Stimulated activated CD8-positive, alpha-beta memory T cell treated with anti-CD3 and anti-CD28 coated beads, Interleukin-15, amount 100 ng/mL, for 4 hours (primary cell): ENCODE results near the gene NF2.

Source experiments
- DNase-seq, 2 donors: peaks; one replicate each; pipeline ENCODE4 v3.0.0-alpha.2; 2020; ENCODE audit warnings: low read depth in 2 of 2

NF2 gene

DNA sequence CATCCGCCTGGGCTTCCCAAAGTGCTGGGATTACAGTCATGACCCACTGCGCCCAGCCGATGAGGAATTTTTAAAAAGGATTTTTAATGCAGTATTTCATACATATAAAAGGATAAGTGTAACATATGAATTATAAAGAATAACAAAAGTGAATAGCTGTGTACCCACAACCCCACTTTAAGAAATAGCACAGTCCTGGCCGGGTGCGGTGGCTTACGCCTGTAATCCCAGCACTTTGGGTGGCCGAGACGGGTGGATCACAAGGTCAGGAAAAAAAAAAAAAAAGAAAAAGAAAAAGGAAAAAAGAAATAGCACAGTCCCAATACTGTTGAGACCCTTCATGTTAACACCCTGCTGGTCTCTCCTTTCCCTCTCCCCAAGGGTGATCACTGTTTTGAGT lies 62.1 kb downstream of the NF2 start:
- no peak for DNase-seq

DNA sequence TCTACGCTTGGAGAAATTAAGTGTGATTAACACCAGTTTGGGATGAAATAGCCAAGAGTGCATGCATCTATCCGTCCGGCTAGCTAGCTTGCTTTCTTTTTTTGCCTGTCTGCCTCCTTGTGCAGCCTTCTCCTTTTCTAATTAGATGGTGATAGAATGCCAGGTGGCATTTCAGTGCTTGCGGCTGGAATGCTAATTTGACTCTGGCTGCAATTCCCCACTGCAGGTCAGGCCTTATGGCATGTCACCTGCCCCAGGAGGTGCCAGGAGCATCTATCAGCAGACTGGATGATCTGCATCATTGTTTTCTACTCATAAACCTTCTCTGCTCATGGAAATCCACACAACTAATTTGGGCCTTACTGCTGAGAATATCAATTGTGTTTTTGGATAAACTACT lies 65.2 kb downstream of the NF2 start:
- no peak for DNase-seq

GRCh38 chr22:29670626-29671025 lies 67.2 kb downstream of the NF2 start:
- DNase-seq = no peak

- DNase-seq = no peak
Measured at GRCh38 chr22:29673361-29674066, 70.1 kb downstream of the NF2 start.

DNA sequence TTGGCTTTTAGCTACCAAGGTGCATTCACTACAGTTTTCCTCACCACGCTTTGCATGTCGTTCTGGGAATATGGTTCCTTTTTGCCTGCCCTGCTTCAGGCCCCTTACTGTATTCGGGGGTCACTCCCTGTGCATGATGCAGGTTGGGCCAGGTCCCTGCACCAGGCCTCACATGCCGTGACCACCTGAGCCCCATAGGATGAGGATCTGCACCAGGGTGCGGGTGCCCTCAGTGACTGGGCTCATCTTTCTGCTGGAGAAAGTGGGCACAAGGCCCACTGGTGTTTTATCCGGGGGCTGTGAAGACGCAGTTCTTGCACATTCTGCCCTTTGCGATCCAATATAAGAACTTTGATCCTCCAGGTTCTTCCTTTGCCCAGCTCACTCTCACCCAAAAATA lies 70.7 kb downstream of the NF2 start:
- no peak for DNase-seq

GRCh38 chr22:29679316-29679715 lies 75.9 kb downstream of the NF2 start:
- DNase-seq = no peak

- DNase-seq = no peak
Measured at GRCh38 chr22:29683536-29683935, 80.1 kb downstream of the NF2 start.

DNA sequence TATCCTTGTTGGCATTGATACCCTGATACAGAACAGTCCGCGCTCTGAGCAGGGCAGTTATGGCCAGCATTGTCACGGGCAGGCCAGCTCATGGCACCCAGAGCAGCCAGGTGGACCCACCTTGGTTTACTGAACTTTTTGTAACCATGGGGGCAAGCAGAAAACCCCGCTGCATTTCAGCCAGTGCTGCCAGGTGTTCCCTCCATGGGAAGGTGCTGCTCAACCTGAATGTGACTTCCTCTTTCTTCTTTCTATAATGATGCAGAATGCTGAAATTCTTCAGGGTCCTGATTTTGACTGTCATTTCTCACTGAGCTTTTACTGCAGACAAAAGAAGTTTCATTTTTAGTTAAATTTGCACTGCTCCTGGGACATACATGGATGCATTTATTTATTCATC lies 80.8 kb downstream of the NF2 start:
- DNase-seq = no peak

DNA sequence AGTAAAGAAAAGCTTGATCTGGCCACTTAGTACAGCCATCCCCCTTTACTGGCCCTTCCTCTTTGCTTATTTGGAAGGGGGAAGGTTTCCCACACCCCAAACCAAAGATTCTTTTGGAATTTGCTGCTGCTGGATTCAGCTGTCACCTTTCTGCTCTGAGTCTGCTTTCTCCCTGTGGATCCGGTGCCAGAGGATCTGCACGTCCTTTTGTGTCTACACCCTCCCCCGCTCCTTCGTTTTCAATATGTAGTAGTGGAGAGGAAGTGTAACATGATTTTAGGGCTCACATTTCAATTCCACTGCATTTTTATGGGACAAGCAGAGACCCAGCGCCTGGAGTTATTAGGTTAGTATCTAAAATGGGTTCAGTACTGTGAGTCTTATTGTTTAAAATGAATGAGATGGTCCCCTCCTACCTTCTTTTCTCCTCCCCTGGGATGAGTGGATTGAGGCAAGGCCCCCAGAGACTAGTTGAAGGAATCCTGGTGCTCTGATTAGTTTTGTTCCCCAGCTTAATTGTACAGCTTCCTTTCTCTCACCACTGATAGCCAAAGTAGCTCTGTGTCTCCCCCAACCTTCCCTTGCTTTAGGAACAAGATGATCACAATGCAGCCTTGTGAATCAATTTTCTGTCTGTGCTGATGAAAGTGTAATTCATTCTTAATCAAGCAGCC lies 85.9 kb downstream of the NF2 start:
- DNase-seq = no peak

- no peak for DNase-seq
Measured at GRCh38 chr22:29689880-29690213, 86.4 kb downstream of the NF2 start.

DNA sequence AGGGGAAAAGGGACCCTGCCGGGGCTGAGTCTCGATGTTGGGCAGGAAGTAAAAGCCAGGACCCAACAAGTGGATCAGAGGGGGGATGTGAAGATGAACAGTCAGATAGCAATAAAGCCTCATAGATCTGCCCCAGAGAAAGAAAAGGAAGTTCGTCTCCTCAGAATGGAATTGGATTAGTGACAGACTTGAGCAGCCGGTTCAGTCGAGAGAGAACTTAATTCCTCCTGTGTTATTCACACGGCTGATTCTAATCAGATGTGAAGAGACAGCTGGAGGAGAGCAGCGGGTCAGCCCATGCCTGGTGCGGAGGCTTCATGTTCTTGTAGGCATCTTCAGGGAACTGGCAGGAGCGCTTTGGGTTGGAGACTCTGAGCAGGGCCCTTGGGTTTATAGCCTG lies 87.0 kb downstream of the NF2 start:
- no peak for DNase-seq

DNA sequence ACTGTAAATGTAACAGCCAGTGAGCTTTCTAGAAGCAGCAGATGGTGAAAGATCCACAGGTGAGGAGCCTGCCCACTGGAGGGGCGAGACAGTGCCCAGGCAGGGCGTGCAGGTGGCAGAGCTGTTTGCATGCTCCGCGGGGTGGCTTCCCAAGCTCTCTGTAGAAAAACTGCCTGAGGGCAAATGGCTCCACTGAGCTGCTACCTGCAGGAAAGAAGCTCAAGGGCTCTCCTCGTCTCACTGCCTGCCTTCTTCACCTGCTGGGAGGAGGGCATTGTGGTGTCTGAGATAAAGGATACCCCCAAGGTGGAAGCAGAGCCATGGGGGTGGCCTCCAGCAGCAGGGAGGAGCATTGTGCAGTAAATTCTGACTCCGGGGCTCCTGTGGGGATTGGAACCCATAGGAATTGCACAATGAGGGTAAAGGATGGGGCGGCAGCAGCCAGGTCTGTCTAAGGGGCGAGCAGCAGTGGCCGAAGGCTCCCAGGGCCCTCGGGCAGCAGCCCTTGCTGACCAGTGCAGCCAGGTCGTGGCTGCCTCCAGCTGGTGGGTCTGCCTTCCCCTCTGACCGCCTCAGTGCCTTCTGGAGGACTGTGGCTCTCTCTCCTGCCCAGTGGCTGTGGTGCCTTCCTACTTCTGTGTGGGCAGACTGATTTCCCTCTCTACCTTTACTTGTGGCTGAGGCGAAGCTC lies 88.3 kb downstream of the NF2 start:
- no peak for DNase-seq

DNA sequence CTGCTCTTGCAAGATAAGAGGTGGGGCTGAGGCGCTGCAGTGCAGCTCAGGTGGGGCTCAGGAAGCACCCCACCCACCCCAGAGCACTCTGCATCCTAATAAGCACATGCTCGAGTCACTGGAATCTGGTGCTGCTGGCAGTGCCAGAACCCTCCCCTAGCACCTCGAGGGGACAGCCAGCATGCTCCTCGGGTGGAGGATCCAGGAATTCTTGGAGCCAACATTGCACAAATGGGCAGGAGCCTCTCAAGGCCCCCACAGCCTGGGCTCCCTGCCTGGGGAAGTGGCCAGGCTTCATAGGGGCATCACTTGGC lies 88.9 kb downstream of the NF2 start:
- no peak for DNase-seq

GRCh38 chr22:29693161-29693560 lies 89.7 kb downstream of the NF2 start:
- no peak for DNase-seq

DNA sequence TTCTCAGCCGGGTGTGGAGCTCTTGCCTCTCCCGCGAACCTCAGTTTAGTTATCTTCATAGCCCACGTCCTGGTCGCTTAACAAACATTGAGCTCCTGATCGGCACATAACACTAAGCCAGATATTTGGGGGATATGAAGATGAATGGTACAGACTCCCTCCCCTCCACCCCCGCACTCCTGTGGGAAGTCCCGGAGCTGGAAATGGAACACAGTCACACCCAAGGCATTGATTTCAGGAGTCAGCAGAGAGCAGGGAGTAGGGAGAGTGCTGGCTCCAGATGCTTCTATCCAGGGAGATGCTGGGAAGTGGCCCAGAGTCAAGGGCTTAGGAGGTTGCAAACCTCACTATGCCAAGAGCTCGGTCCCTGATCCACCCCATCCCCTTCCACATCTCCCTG lies 90.2 kb downstream of the NF2 start:
- no peak for DNase-seq

GRCh38 chr22:29695129-29695926 lies 91.9 kb downstream of the NF2 start:
- no peak for DNase-seq

DNA sequence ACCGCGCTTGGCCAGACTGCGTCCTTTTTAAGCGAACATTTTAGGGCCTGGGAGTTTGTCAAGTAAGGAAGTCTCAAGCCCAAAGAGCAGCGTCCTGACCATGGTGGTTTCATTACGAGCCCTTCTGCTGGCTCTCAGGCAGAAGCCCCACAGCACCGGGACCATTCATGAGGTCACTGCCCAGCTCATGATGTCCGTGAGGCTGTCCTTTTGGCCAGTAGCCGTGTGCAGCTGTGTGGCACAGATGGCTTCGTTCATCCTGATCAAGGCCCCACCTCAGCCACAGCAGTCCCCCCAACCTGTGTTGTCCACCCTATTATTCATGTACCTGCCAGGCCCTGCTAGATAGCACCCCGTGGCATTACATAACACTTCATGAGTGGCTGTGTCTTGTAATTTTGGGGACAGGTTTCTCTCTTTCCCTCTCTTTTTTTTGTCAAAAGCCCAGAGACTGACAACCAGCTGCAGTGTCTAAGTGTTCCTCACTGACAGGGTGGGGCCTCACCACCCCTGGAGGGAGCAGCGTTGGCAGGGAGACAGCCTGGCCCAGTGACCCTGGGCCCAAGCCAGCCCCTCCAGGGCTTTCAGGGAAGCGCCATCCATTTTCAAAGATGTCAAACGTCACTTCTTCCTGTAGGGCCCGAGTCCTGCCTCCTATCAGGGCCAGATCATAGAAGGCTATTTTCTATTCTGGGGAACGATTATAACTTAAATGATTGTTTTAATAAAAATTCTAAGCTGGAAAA lies 94.6 kb downstream of the NF2 start:
- no peak for DNase-seq

DNA sequence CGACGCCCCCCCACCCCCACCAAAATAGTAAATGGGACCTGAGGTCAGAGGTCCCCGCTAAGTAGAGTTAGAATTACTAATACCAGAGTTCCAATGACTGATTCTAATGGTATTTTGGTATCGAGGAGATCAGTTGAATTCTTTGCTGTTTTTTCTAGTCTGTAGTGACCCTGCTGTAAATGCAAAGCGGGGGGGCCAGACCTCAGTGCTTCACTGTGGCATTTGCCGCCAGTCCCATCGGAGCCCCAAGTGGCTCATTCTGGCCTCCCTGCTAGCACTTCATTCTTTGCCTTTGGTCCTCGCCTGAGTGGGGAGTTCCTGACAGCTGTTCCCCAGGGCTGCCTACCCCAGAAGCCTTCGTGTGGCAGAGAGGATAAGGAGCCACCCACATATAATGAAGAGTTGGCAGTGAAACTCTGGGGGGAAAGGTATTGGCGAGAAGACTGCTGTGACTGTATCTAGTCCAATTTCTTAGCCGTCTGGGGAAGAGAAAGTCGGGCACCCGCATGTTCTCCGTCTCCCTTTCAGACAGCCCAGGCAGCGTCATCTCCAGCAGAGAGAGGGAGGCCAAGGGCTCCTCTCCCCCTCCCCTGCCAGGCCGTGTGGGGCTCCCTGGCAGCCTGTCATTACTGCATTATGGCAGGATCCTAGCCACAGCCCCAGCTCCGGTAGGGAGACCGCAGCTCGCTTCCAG lies 96.9 kb downstream of the NF2 start:
- no peak for DNase-seq

- no peak for DNase-seq
Measured at GRCh38 chr22:29700900-29701154, 97.4 kb downstream of the NF2 start.

DNA sequence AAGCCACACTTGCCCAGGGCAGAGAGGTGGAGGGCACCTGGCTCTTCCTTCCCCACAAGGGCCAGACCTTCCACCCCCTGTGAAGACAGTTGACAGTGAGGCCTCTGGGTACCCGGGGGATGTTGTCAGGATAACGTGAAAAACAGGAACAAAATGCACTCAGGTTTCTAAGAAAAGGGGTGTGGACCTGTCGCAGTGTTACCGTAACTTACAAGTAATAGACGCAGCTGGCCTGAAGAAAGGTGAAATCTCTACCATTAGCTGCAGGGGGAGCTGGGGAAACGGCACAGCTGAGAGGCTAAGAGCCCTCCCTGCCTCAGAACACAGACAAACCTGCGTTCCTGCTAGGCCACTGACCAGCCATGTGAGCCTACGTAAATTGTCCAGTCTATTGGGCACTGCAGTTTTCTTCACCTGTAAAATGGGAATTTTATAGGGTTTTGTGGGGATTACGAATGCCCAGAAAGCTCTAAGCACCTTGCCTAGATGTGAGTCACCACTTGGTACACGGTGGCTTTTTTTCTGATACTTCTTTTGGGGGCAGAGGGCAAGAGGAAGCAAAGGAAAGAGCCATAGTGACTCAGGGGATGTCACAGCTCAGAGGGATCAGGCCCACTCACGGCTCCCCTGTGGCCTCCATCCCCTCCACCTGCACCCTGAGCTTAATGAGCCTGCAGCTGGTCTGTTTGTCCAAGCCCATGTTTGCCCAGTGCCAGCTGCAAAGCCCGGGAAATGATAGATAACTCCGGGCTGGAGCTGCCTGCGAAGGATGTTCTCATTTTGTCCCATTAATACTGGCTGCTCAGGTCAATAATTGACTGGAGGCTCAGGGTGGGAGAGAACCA lies 97.9 kb downstream of the NF2 start:
- no peak for DNase-seq
